Stimulated activated CD4-positive, alpha-beta T cell treated with anti-CD3 and anti-CD28 coated beads, Interleukin-12 subunit alpha, Interleukin-12 subunit beta, amount 100 ng/mL, for 4 hours (primary cell): Measurements from ENCODE around the gene DNAH1.
"Not testable (repeated sequence)": the region's sequence is repeated elsewhere in the genome, so short reads cannot be mapped to it uniquely, and the experiment has no call there.

ENCODE experiments used
- DNase-seq: peaks from one replicate; pipeline ENCODE4 v3.0.0-alpha.2; 2020

The DNAH1 gene

GRCh38 chr3:52313774-52314188 is 2.3 kb upstream of the DNAH1 start:
- no peak for DNase-seq

- no peak for DNase-seq
Measured at GRCh38 chr3:52314489-52314888, 1.6 kb upstream of the DNAH1 start.

DNA sequence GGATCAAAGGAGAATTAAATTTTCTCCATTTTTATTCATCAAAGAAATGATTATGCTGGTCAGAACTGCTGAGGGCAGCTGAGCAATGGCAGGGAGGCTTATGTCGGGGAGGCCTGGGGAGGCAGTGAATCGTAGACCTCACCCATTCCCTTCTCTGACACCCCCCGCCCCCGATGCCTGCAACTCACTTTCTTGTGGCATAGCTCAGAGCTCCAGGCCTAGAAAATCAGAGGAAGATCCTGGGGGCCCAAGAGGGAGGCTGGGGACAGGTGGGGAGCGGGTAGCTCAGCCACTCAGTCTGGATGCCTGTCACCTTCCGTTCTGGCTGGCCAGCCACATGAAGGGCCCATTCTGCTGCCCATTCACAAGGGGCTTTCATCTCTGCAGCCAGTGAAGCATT is 1.1 kb upstream of the DNAH1 start:
- DNase-seq, result no peak

DNA sequence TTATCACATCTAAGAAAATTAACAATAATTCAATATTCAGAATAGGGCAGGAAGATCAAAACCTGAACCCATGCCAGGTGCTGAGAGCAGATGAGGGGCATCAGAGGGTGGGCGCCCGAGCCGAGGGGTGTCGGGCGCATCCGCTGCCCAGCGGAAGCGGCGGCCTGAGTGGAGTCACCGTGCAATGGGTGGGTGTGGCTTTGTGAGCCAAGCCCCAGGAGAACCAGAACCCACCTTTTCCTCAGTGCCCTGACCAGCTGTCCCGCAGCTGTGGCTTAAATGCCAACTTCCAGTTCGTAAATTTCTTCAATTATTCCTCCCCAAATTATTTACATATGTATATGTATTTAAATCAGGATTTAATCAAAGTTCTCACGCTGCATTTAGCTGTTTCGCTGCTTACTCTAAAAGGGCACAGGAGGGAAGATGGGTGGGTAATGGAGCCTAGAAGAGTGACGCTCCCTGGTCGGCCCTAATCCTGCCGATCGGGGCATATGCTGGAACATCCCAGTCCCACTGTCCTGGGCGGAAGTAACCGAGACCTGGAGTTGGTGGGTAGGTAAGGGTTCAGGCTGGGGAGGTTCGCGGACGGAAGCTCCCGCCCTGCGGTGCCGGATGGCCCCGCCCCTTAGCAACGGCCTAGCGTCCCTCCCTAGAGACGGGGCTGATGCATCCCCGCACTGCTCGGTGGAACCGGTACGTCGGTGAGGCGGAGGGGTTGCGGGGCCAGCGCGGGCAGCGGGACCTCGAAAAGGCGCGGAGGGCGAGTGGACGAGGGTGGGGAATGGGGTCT is 1.3 kb downstream of the DNAH1 start:
- DNase-seq, result peak; percentile 65

DNA sequence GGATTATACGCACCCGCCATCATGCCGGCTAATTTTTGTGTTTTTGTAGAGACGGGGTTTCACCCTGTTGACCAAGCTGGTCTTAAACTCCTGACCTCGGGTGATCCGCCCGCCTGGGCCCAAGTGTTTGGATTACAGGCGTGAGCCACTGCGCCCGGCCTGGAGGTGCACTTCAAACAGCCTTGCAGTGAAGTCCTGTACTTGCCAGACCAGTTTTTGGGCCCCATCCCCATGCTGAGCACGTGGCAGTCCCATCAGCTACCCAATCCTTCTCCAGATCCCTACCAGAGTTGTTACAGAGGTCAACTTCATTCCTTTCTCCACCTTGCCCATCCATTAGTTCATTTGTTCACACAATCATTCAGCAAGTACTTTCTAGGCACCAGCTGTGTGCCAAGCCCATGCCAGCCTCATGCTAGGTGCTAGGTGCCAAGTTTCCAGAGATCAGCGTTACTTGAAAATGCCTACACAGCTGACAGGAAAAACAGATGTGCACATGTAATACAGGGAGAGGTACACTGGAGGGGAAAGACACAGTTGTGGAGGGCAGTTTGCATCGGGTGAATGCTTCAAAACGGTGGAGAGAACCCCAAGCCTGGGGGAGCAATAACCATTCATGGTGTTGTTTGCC is 2.2 kb downstream of the DNAH1 start:
- DNase-seq, result no peak

- no peak for DNase-seq
Measured at GRCh38 chr3:52319921-52320595, 3.9 kb downstream of the DNAH1 start.

DNA sequence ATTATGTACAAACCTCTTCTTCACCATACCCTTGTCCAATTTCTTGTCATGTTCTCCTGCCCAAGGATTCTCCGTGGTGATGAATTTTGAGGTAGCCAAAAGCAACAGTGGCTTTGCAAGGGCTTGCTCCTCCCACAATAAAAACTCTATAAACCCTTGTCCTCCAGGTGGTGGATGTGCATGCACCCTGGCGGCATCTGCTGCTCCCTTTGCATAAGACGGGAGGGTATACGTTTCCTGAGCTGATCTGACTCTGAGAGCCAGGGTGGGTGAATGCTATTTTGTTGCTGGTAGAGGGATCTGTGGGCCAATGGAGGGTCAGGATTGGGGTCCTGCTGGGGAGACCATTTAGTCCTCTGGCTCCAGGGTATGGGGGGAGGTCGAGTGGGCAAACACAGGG is 5.4 kb downstream of the DNAH1 start:
- no peak for DNase-seq

- no peak for DNase-seq
Measured at GRCh38 chr3:52322466-52322865, 6.3 kb downstream of the DNAH1 start.

GRCh38 chr3:52323526-52324295 is 7.6 kb downstream of the DNAH1 start:
- no peak for DNase-seq

- no peak for DNase-seq
Measured at GRCh38 chr3:52324676-52325075, 8.6 kb downstream of the DNAH1 start.

DNA sequence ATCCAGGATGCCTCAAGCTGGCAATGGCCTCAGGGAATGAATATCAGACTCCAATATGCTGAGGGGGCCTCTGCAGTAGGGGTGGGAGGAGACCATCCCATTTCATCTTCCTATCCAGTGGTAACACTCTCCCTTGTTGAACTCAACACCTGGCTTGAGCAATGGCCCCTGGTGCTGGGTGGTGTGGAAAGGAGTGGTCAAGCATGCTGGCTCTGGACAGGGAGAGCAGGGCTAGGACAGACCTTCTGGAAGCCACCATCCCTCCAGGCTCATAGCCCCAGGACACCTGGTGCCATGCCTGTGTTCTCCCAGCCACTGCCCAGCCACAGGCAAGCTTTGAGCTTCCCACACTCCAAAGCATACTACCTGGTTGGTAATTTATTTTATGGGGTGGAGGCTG is 9.6 kb downstream of the DNAH1 start:
- no peak for DNase-seq

DNA sequence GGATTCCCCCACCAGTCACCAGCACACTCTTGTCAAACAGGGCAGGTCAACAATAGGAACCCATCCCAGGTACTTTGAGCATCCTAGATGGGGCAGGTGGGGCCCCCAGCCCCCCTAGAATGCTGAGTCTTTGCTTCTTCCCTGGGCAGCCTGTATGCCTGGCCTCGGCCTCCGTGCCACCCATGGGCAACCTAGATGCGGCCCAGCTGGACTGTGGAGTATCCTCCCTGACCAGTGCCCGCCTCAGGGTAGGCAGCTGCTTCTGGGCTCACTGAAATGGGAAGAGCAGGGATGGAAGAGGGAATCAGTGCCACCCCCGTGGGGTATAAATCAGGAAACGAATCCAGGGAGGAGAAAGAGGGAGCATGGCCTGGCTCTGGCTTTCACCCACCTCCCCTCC is 10.9 kb downstream of the DNAH1 start:
- no peak for DNase-seq

GRCh38 chr3:52327486-52328290 is 11.6 kb downstream of the DNAH1 start:
- DNase-seq, result no peak

- no peak for DNase-seq
Measured at GRCh38 chr3:52328536-52329080, 12.5 kb downstream of the DNAH1 start.

GRCh38 chr3:52330194-52330805 is 14.2 kb downstream of the DNAH1 start:
- no peak for DNase-seq

DNA sequence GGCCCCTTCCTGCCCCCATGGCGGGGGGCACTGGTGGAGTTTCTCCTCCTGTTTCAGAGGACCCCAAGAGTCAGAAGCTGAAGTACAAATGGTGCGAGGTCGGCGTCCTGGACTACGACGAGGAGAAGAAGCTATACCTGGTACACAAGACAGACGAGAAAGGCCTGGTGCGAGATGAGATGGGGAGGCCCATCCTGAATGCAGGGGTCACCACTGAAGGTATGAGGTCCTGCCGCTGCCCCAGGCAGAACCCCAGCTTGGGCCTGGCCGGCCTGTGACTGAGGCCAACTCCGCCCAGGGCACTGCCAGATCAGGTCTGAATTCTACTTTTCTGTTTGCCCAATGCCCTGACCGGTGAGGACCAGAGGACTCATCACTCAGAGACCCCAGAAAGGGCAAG is 15.0 kb downstream of the DNAH1 start:
- no peak for DNase-seq

- no peak for DNase-seq
Measured at GRCh38 chr3:52331906-52332305, 15.8 kb downstream of the DNAH1 start.

DNA sequence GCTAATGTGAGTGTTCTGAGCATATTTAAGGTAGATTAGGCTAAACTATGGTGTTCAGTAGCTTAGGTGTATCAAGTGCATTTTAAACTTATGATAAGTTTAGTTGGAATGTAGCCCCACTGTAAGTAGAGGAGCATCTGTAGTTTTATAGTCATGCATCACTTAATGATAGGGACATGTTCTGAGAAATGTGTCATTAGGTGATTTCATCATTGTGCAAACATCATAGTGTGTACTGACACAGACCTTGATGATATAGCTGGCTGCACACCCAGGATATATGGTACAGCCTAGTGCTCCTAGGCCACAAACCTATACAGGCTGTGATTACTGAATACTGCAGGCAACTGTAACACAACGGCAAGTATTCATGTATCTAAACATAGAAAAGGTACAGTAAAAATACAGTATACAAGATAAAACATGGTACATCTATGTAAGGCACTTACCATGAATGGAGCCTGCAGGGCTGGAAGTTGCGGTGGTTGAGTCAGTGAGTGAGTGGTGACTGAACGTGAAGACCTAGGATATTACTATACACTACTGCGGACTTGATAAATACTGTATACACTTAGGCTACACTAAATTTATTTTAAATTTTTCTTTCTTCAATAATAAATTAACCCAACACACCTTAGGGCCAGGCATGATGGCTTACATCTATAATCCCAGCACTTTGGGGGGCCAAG is 17.9 kb downstream of the DNAH1 start:
- no peak for DNase-seq

DNA sequence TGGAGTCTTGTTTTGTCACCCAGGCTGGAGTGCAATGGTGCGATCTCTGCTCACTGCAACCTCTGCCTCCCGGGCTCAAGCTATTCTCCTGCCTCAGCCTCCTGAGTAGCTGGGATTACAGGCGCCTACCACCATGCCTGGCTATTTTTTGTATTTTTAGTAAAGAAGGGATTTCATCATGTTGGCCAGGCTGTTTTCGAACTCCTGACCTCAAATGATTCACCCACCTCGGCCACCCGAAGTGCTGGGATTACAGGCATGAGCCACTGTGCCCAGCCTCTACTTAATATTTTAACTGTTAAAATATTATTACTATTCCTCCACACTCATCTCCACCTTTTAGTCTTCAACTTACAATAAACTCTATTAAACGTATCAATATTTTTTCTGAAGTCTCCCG is 22.0 kb downstream of the DNAH1 start:
- DNase-seq, result not testable (repeated sequence)

DNA sequence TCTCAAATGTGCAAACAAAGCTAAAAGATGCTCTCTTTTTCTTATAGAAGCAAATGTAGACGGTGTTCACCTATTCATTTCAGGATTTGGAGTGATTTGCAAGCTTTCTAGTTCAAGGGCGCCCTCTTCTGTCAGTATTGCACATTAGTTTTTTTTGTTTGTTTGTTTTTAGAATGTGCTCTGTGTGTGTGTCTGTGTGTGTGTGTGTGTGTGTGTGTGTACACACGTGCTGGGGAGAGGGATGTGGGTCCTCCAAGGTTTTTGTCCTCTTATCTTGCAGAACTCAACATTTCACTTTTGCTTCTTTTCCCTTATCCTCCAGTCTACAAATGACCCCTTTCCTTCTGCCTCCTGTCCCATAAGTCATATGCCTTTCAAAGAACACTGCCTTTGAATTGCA is 23.5 kb downstream of the DNAH1 start:
- peak; percentile 4 for DNase-seq

DNA sequence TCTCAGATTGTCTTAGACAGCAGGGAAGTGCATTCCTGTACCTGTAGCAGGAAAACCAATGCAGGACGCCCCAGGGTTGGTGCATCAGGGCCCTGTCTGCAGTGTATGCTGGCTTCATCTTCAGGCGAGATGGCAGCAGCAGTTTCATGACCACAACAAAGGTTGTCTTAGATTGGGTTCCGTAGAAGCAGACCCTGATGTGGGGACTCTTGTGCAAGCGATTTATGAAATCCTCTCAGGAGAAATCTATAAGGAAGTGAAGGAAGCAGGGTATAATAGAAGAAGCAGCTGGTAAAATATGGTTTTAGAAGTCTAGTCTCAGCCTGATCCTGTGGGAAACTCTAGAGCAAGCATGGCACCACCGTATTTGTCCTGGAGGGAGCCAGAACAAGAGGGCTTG is 25.0 kb downstream of the DNAH1 start:
- no peak for DNase-seq
